Keratinocyte (primary cell): ENCODE measurements around the gene SELE.

Experiments
- EZH2 ChIP-seq: IDR thresholded peaks from one replicate; pipeline ENCODE4 v1.6.1; 2012; ENCODE audit warnings: inconsistent platforms, mild to moderate bottlenecking, low read length, moderate library complexity
- TF ChIP-seq, protein P1 (sequence below), 3 experiments: IDR thresholded peaks in 1 of 3; conservative IDR thresholded peaks in 1 of 3; optimal IDR thresholded peaks in 1 of 3; 2 replicates in 2 of 3; 3 replicates in 1 of 3; pipeline versions ENCODE3 to v1.5.1; 2011; ENCODE audit warnings: low read length in 3 of 3, mild to moderate bottlenecking in 3 of 3, moderate library complexity in 2 of 3, control low read depth in 1 of 3, inconsistent platforms in 1 of 3; ENCODE audit not compliant: insufficient read depth in 2 of 3; ENCODE audit errors: extremely low read depth in 1 of 3

DNA sequence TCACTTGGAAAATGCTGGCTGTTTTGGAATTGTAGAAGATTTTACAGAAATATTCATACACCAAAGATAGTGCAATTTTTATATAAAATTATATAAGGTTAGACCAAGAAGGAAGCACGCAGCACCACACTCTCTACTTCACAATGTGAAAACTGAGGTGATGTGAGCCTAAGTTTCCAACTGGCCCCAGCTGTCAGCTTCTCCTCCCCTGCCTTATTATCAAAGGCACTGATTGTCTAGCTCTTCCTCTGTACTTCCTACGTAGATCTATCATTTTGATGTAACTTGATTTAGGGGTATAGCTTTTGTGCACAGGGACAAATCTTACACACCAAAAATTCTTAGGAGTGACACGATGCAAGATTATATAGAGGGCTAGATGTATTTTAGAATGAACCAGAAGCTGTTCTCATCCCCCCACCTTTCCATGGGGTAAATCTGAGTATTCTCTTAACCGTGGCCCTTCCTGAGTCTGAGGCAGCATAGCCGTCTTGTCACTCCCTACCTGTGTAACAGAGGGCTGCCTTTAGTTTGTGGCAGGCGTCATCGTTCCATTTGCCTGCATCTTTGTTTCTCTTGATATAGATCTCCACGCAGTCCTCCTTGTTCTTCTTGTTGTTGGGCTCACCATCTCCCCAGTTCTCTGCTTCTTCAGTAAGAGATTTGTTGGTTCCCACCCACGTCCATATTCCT lies 25.8 kb downstream of the SELE start:
- TF ChIP-seq, protein P1, sequence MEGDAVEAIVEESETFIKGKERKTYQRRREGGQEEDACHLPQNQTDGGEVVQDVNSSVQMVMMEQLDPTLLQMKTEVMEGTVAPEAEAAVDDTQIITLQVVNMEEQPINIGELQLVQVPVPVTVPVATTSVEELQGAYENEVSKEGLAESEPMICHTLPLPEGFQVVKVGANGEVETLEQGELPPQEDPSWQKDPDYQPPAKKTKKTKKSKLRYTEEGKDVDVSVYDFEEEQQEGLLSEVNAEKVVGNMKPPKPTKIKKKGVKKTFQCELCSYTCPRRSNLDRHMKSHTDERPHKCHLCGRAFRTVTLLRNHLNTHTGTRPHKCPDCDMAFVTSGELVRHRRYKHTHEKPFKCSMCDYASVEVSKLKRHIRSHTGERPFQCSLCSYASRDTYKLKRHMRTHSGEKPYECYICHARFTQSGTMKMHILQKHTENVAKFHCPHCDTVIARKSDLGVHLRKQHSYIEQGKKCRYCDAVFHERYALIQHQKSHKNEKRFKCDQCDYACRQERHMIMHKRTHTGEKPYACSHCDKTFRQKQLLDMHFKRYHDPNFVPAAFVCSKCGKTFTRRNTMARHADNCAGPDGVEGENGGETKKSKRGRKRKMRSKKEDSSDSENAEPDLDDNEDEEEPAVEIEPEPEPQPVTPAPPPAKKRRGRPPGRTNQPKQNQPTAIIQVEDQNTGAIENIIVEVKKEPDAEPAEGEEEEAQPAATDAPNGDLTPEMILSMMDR (optimal IDR thresholded peaks at IDR 0.05 in 1 of 3, IDR thresholded peaks at IDR 0.05 in 1 of 3, conservative IDR thresholded peaks at IDR 0.05 in 1 of 3; ENCODE audit: extremely low read depth in 1 of 3, insufficient read depth in 2 of 3, low read length in 3 of 3): no peak
- TF ChIP-seq EZH2: no peak
